ENCODE measurements around the gene ABCC8.
A peak's percentile ranks its signal among the peaks of the same experiment; 100 is the strongest.

ABCC8 gene

GRCh38 chr11:17506314-17506713, 29.7 kb upstream of the ABCC8 start:
- H3K9ac ChIP-seq, result no peak overlapping the region
- no peaks in the 10 kb centered on the region for H3K27me3 ChIP-seq (ENCODE audit: insufficient read depth, low read depth)
- H3K79me2 ChIP-seq (ENCODE audit: insufficient read depth, low read depth), result no peaks in the 10 kb centered on the region
- H3K4me3 ChIP-seq (IDR thresholded peaks at IDR 0.05; ENCODE audit: insufficient read depth, low read depth, low read length), result no peak overlapping the region
- no peak overlapping the region for H3K27ac ChIP-seq
- no peak overlapping the region for H2AFZ ChIP-seq (ENCODE audit: low read depth)
- TF ChIP-seq CTCF (conservative IDR thresholded peaks at IDR 0.05; ENCODE audit: low read depth, low read length), result no peak
- H3K4me1 ChIP-seq (ENCODE audit: low read depth, poor library complexity, severe bottlenecking), result no peaks in the 10 kb centered on the region
- no peak overlapping the region for H3K4me2 ChIP-seq
- no peaks in the 10 kb centered on the region for H3K36me3 ChIP-seq (ENCODE audit: insufficient read depth)
- no peaks in the 10 kb centered on the region for H4K20me1 ChIP-seq (ENCODE audit: insufficient read depth)

- H3K4me1 ChIP-seq (ENCODE audit: low read depth, poor library complexity, severe bottlenecking), result no peaks in the 10 kb centered on the region
- H3K27me3 ChIP-seq (ENCODE audit: insufficient read depth, low read depth), result no peaks in the 10 kb centered on the region
- no peaks in the 10 kb centered on the region for H3K79me2 ChIP-seq (ENCODE audit: insufficient read depth, low read depth)
- no peak overlapping the region for H3K9ac ChIP-seq
- no peak overlapping the region for H3K27ac ChIP-seq
- no peak for TF ChIP-seq CTCF (conservative IDR thresholded peaks at IDR 0.05; ENCODE audit: low read depth, low read length)
- no peaks in the 10 kb centered on the region for H4K20me1 ChIP-seq (ENCODE audit: insufficient read depth)
- no peak overlapping the region for H3K4me2 ChIP-seq
- H2AFZ ChIP-seq (ENCODE audit: low read depth), result no peak overlapping the region
- no peaks in the 10 kb centered on the region for H3K36me3 ChIP-seq (ENCODE audit: insufficient read depth)
- no peak overlapping the region for H3K4me3 ChIP-seq (IDR thresholded peaks at IDR 0.05; ENCODE audit: insufficient read depth, low read depth, low read length)
Measured at GRCh38 chr11:17505146-17505545, 28.5 kb upstream of the ABCC8 start.

- no peak overlapping the region for H2AFZ ChIP-seq (ENCODE audit: low read depth)
- H3K27me3 ChIP-seq (ENCODE audit: insufficient read depth, low read depth), result no peaks in the 10 kb centered on the region
- peak; percentile 89 for TF ChIP-seq CTCF (conservative IDR thresholded peaks at IDR 0.05; ENCODE audit: low read depth, low read length)
- no peak overlapping the region for H3K4me3 ChIP-seq (IDR thresholded peaks at IDR 0.05; ENCODE audit: insufficient read depth, low read depth, low read length)
- H3K4me2 ChIP-seq, result no peak overlapping the region
- H3K4me1 ChIP-seq (ENCODE audit: low read depth, poor library complexity, severe bottlenecking), result no peaks in the 10 kb centered on the region
- no peak overlapping the region for H3K9ac ChIP-seq
- no peak overlapping the region for H3K27ac ChIP-seq
- no peaks in the 10 kb centered on the region for H3K79me2 ChIP-seq (ENCODE audit: insufficient read depth, low read depth)
- no peaks in the 10 kb centered on the region for H3K36me3 ChIP-seq (ENCODE audit: insufficient read depth)
- no peaks in the 10 kb centered on the region for H4K20me1 ChIP-seq (ENCODE audit: insufficient read depth)
Measured at GRCh38 chr11:17504330-17505107, 27.9 kb upstream of the ABCC8 start.

- Histone ChIP-seq H3K79me2 (ENCODE audit: insufficient read depth, low read depth) (no peaks in the 10 kb centered on the region), H3K27ac (no peak overlapping the region), H3K9ac (no peak overlapping the region), H2AFZ (ENCODE audit: low read depth) (no peak overlapping the region), H3K27me3 (ENCODE audit: insufficient read depth, low read depth) (no peaks in the 10 kb centered on the region), H4K20me1 (ENCODE audit: insufficient read depth) (no peaks in the 10 kb centered on the region), H3K36me3 (ENCODE audit: insufficient read depth) (no peaks in the 10 kb centered on the region), H3K4me3 (IDR thresholded peaks at IDR 0.05; ENCODE audit: insufficient read depth, low read depth, low read length) (no peak overlapping the region), H3K4me2 (no peak overlapping the region), H3K4me1 (ENCODE audit: low read depth, poor library complexity, severe bottlenecking) (no peaks in the 10 kb centered on the region)
- no peak for TF ChIP-seq CTCF (conservative IDR thresholded peaks at IDR 0.05; ENCODE audit: low read depth, low read length)
Measured at GRCh38 chr11:17502630-17503029, 26.0 kb upstream of the ABCC8 start.

Data from KMS-11 (cell line).